Measurements from ENCODE around the gene SLC35E1.

DNA sequence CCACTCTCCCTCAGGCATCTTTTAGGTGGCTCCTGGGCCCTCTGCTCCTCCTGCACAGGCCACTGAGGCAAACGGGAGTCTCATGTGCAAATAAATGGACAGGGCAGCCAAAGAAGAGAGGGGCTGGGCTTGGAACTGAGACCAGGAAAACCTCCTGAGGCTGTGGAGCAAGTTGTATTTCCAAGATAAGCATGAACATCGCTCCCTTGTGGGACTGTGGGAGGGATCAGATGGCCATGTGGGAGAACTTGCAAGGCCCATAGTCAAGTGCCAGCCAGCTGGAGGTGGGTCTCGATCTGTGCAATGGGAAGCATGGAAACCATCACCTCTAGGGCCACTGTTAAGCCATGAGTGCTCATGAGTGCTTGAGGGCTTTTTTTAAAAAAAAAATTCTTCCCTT is 30.9 kb upstream of the SLC35E1 start:
- TF ChIP-seq CTCF (IDR thresholded peaks at IDR 0.05; ENCODE audit: low read depth, low read length): no peak
- no peak for TF ChIP-seq EZH2phosphoT487 (IDR thresholded peaks at IDR 0.05; ENCODE audit: low read depth)

Data from OCI-LY3 (cell line).